GM12878 (cell line): ENCODE measurements around the gene PSMC4. TPM values are rescaled to one million over a fixed set of nuclear protein-coding genes. Genes with fewer than 3 reads are reported as not detected.

Source experiments
- ATAC-seq: fragments of 200-7000 bp; cut with Tn5 transposase; 3 replicates; pipeline ENCODE4 v1.9.1; 2020; ENCODE audit warnings: mild to moderate bottlenecking, moderate library complexity
- BruUV-seq: library from RNA; stranded (reverse); fragments of 400-500 nt; replicated peaks from 2 replicates; lab custom pipeline; 2021; lab: Mats Ljungman, UMichigan
- CTCF ChIA-PET: fragments of 300-600 bp; sonication (Branson Sonifier 250); formaldehyde crosslinking; extraction: SDS; loops from one replicate; lab custom pipeline; 2021; ENCODE audit warnings: inconsistent platforms; lab: Yijun Ruan, JAX
- POLR2A ChIA-PET: fragments of 350-600 bp; formaldehyde crosslinking; extraction: SDS; loops from one replicate; lab custom pipeline; 2021; ENCODE audit warnings: inconsistent platforms; lab: Charles Lee
- RAD21 ChIA-PET: fragments of 300-600 bp; sonication (Branson Sonifier 250); formaldehyde crosslinking; loops from one replicate; lab custom pipeline; 2023; ENCODE audit warnings: antibody characterized with exemption; ENCODE audit not compliant: unreplicated experiment; lab: Charles Lee
- SMC1A ChIA-PET: fragments of 300-600 bp; sonication (Branson Sonifier 250); formaldehyde crosslinking; loops from one replicate; lab custom pipeline; 2023; ENCODE audit not compliant: unreplicated experiment, uncharacterized antibody; lab: Charles Lee
- DNase-seq: peaks from one replicate; pipeline ENCODE4 v3.0.0-alpha.2; 2011; ENCODE audit warnings: low read depth, low spot score
- FAIRE-seq: peaks from 3 replicates; lab custom pipeline; 2011; peaks lifted over from hg19 to GRCh38; lab: Jason Lieb, UNC
- H2AFZ ChIP-seq: 2 replicates; pipeline ENCODE4 v1.6.0; 2011; ENCODE audit warnings: low read depth, low read length, control low read depth; ENCODE audit not compliant: control insufficient read depth
- H3K27ac ChIP-seq: 2 replicates; pipeline ENCODE4 v1.5.1; 2011; ENCODE audit warnings: control low read depth; ENCODE audit not compliant: control insufficient read depth, insufficient read depth
- H3K27me3 ChIP-seq, 2 experiments: replicated peaks in 1 of 2; 2 replicates each; pipeline versions ENCODE4 v1.6.0 to v1.6.1; 2011; ENCODE audit warnings: low read length in 1 of 2; ENCODE audit not compliant: control insufficient read depth in 2 of 2, insufficient read depth in 2 of 2
- H3K36me3 ChIP-seq, 2 experiments: 2 replicates each; pipeline ENCODE4 v1.5.1; 2011; ENCODE audit warnings: low read length in 1 of 2; ENCODE audit not compliant: control insufficient read depth in 2 of 2, insufficient read depth in 2 of 2
- H3K4me1 ChIP-seq: 2 replicates; pipeline ENCODE4 v1.6.1; 2011; ENCODE audit warnings: mild to moderate bottlenecking, low read length, moderate library complexity, mixed read lengths; ENCODE audit not compliant: control insufficient read depth, insufficient read depth
- H3K4me2 ChIP-seq: 2 replicates; pipeline ENCODE4 v1.6.0; 2011; ENCODE audit warnings: control low read depth; ENCODE audit not compliant: control insufficient read depth, insufficient read depth
- H3K4me3 ChIP-seq: fragments of 200-600 bp; sonication (generic); 2 replicates; pipeline ENCODE4 v1.5.1; 2016
- H3K79me2 ChIP-seq: 2 replicates; pipeline ENCODE4 v1.6.0; 2011; ENCODE audit warnings: low read length; ENCODE audit not compliant: control insufficient read depth, insufficient read depth
- H3K9ac ChIP-seq: 2 replicates; pipeline ENCODE4 v1.8.0; 2011; ENCODE audit warnings: low read length, control low read depth, mixed read lengths; ENCODE audit not compliant: control insufficient read depth, insufficient read depth
- H3K9me3 ChIP-seq: replicated peaks from 3 replicates; pipeline ENCODE4 v1.5.1; 2011; ENCODE audit warnings: mild to moderate bottlenecking, low read length; ENCODE audit not compliant: control insufficient read depth, insufficient read depth
- H4K20me1 ChIP-seq: 2 replicates; pipeline ENCODE4 v1.6.0; 2011; ENCODE audit not compliant: control insufficient read depth, insufficient read depth
- CBX5 ChIP-seq: sonication (generic); IDR thresholded peaks from 2 replicates; pipeline ENCODE4 v1.6.1; 2016; ENCODE audit warnings: low read depth, moderate library complexity, mild to moderate bottlenecking, inconsistent platforms
- IRF3 ChIP-seq: fragments of 450-650 bp; IDR thresholded peaks from 2 replicates; pipeline ENCODE4 v1.6.1; 2014; ENCODE audit warnings: mild to moderate bottlenecking
- IRF5 ChIP-seq: fragments of 450-650 bp; IDR thresholded peaks from 2 replicates; pipeline ENCODE4 v1.6.1; 2017; ENCODE audit warnings: borderline replicate concordance
- NFXL1 ChIP-seq: fragments of 450-650 bp; IDR thresholded peaks from 2 replicates; pipeline ENCODE4 v1.6.1; 2017; ENCODE audit warnings: antibody characterized with exemption, mild to moderate bottlenecking, borderline replicate concordance
- NR2F1 ChIP-seq: fragments of 450-650 bp; conservative IDR thresholded peaks from 2 replicates; pipeline ENCODE4 v1.6.1; 2017; ENCODE audit warnings: mild to moderate bottlenecking
- PKNOX1 ChIP-seq: fragments of 450-650 bp; IDR thresholded peaks from 2 replicates; pipeline ENCODE4 v1.6.1; 2016; ENCODE audit warnings: mild to moderate bottlenecking
- RAD51 ChIP-seq: fragments of 450-650 bp; IDR thresholded peaks from 2 replicates; pipeline ENCODE4 v1.6.1; 2016; ENCODE audit warnings: moderate library complexity, mild to moderate bottlenecking, inconsistent platforms
- RBBP5 ChIP-seq: fragments of 200-600 bp; sonication (generic); conservative IDR thresholded peaks from 2 replicates; pipeline ENCODE4 v1.6.1; 2016
- RUNX3 ChIP-seq: IDR thresholded peaks from 2 replicates; pipeline ENCODE4 v1.6.1; 2012; ENCODE audit warnings: low read length, inconsistent platforms
- SKIL ChIP-seq: fragments of 450-650 bp; IDR thresholded peaks from 2 replicates; pipeline ENCODE4 v1.6.1; 2017; ENCODE audit warnings: mild to moderate bottlenecking, low read depth, inconsistent platforms; ENCODE audit not compliant: poor library complexity, severe bottlenecking
- TCF12 ChIP-seq: IDR thresholded peaks from 2 replicates; pipeline ENCODE4 v1.6.1; 2011; ENCODE audit warnings: low read depth, mild to moderate bottlenecking, low read length
- YBX1 ChIP-seq: fragments of 450-650 bp; IDR thresholded peaks from 2 replicates; pipeline ENCODE4 v1.6.1; 2016; ENCODE audit warnings: antibody characterized with exemption
- ZNF274 ChIP-seq: IDR thresholded peaks from one replicate; pipeline ENCODE4 v1.8.0; 2011; ENCODE audit not compliant: insufficient read length, insufficient read depth
- WGBS: methylation state at CpG from one replicate; pipeline ENCODE4 v1.1.6; 2016; ENCODE audit warnings: low lambda C conversion rate; ENCODE audit not compliant: insufficient replicate concordance, insufficient coverage; ENCODE audit errors: missing lambda C conversion rate; 5-methylcytosine and 5-hydroxymethylcytosine counted together
- in situ Hi-C: fragments of 300-500 bp; cut with MboI; formaldehyde crosslinking; loops from 9 replicates; pipeline ENCODE4 v1.14.3; 2018; ENCODE audit warnings: mixed read lengths
- intact Hi-C: fragments of 100-400 bp; cut with micrococcal nuclease; formaldehyde crosslinking; loops from one replicate; pipeline ENCODE4 v1.14.2; 2022; ENCODE audit not compliant: unreplicated experiment
- polyA plus RNA-seq, 11 experiments: library from polyadenylated mRNA; depleted of rRNA in 4 of 11; unstranded in 6 of 11; stranded (reverse) in 5 of 11; fragments of >200 nt; fragmentation: Nextera tagmentation in 4 of 11; fragmentation: Illumina TruSeq in 1 of 11; extraction: Ambion mirVana in 4 of 11; extraction: Trizol in 1 of 11; gene quantifications; 1 replicate in 1 of 11; 2 replicates in 10 of 11; pipeline versions ENCODE4 v1.2.1 to v1.2.3, GENCODE V29; 2011 to 2016; ENCODE audit warnings: inconsistent platforms in 2 of 11, missing spikeins in 2 of 11, low read depth in 1 of 11
- total RNA-seq, 4 experiments: library from RNA; depleted of rRNA in 3 of 4; stranded (reverse); fragments of >200 nt in 3 of 4; fragmentation: Illumina TruSeq in 1 of 4; extraction: Trizol in 1 of 4; gene quantifications; 2 replicates each; pipeline versions ENCODE4 v1.2.1 to v1.2.3, GENCODE V29; 2013 to 2021
- TF ChIP-seq, protein P1 (sequence below): IDR thresholded peaks from 2 replicates; pipeline ENCODE4 v1.6.1; 2011; ENCODE audit warnings: low read depth, mild to moderate bottlenecking, low read length, moderate library complexity, borderline replicate concordance; ENCODE audit errors: extremely low read depth

Gene PSMC4
- total and polyA plus RNA-seq, 10 of the 15 experiments (the other 5 are each of a cell fraction or from before 2014, with no cell fraction given), result 55.2 to 328 (median 127) TPM

GRCh38 chr19:39997638-39998216 is 26.8 kb downstream of the PSMC4 start:
- no TSS peak for BruUV-seq
- Histone ChIP-seq H3K36me3 (no peaks in the 10 kb centered on the region), H3K4me2 (peak overlapping the region; percentile 57), H3K27me3 (no peaks in the 10 kb centered on the region), H3K9me3 (peaks cover 8% of the 10 kb centered on the region; the same call in 2 of the 3 replicates), H3K9ac (peak overlapping the region; percentile 83), H3K27ac (peak overlapping the region; percentile 79), H3K4me1 (peaks cover 4% of the 10 kb centered on the region; the same call in 1 of the 2 replicates), H3K79me2 (peaks cover 16% of the 10 kb centered on the region), H4K20me1 (no peaks in the 10 kb centered on the region), H3K4me3 (peak overlapping the region; percentile 83), H2AFZ (peak overlapping the region; percentile 91)
- peak; percentile 57 for ATAC-seq
- POLR2A ChIA-PET, result interaction anchor here (1.0 to 3.8 kb wide), 3 partner anchors 27 to 72 kb away, joined by 3 to 23 read pairs (median 5); partner anchors contain the start of gene PSMC4
- RAD21 ChIA-PET, result interaction anchor here (0.5 to 2.7 kb wide), 5 partner anchors 8 to 192 kb away, joined by 3 to 21 read pairs (median 4); partner anchors contain the start of gene PSMC4
- SMC1A ChIA-PET, result interaction anchor here (0.8 to 3.4 kb wide), 6 partner anchors 12 to 324 kb away, joined by 3 to 25 read pairs (median 3); partner anchors contain the start of gene PSMC4
- no peak for DNase-seq
- 50% methylated on average over 5 of the region's 5 CpGs for WGBS
- in situ Hi-C loops (no loop called here), intact Hi-C loops (no loop called here)
- peak; percentile 52 for FAIRE-seq
- CTCF ChIA-PET, result interaction anchor here (0.5 to 2.9 kb wide), 8 partner anchors 25 to 358 kb away, joined by 3 to 21 read pairs (median 4); partner anchors contain the start of genes PSMC4 and ZNF780B
- TF ChIP-seq IRF5 (no peak), YBX1 (no peak), TCF12 (peak; percentile 48; the same call in 1 of the 2 replicates), PKNOX1 (peak; percentile 47; the same call in 1 of the 2 replicates), SKIL (no peak), ZNF274 (no peak), CBX5 (no peak), NFXL1 (no peak), RAD51 (no peak), RUNX3 (peak; percentile 66), IRF3 (no peak), NR2F1 (no peak), RBBP5 (no peak)
- TF ChIP-seq, protein P1, sequence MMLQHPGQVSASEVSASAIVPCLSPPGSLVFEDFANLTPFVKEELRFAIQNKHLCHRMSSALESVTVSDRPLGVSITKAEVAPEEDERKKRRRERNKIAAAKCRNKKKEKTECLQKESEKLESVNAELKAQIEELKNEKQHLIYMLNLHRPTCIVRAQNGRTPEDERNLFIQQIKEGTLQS, result no peak
